Vagina (tissue), 2 donors: Measurements from ENCODE around the gene TNK1.

Experiments used
- POLR2A ChIP-seq, 2 donors: fragments of 450-650 bp; IDR thresholded peaks; one replicate each; pipeline ENCODE4 v1.6.1; 2017; ENCODE audit warnings: antibody characterized with exemption in 2 of 2, mild to moderate bottlenecking in 2 of 2, moderate library complexity in 2 of 2
- TF ChIP-seq, protein P1 (sequence below), 3 experiments: fragments of 450-650 bp in 2 of 3; fragments of 200-600 bp in 1 of 3; sonication (generic) in 1 of 3; IDR thresholded peaks; one replicate each; pipeline ENCODE4 v1.5.1; 2017 to 2019; ENCODE audit warnings: antibody characterized with exemption in 3 of 3, mild to moderate bottlenecking in 2 of 3, moderate library complexity in 2 of 3

DNA sequence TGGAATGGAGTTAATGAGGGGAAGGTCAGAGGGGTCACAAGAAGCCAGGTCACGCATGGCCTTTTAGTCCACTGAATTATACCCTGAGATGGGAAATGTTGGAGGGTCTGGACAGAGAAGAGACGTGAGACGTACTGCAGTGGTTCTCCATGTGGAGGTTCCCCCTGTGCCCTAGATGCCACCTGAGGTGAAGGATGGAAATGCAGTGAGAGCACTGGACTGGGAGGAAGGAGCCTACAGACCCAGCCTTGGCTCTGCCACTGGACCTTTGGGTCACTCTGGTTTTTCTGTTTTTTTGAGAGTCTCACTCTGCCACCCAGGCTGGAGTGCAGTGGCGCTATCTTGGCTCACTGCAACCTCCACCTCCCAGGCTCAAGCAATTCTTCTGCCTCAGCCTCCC, 15.3 kb downstream of the TNK1 start:
- TF ChIP-seq, protein P1, sequence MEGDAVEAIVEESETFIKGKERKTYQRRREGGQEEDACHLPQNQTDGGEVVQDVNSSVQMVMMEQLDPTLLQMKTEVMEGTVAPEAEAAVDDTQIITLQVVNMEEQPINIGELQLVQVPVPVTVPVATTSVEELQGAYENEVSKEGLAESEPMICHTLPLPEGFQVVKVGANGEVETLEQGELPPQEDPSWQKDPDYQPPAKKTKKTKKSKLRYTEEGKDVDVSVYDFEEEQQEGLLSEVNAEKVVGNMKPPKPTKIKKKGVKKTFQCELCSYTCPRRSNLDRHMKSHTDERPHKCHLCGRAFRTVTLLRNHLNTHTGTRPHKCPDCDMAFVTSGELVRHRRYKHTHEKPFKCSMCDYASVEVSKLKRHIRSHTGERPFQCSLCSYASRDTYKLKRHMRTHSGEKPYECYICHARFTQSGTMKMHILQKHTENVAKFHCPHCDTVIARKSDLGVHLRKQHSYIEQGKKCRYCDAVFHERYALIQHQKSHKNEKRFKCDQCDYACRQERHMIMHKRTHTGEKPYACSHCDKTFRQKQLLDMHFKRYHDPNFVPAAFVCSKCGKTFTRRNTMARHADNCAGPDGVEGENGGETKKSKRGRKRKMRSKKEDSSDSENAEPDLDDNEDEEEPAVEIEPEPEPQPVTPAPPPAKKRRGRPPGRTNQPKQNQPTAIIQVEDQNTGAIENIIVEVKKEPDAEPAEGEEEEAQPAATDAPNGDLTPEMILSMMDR (IDR thresholded peaks at IDR 0.05), result no peak
- no peak for TF ChIP-seq POLR2A (IDR thresholded peaks at IDR 0.05)
